ENCODE measurements around the gene ADGRG1.

The ADGRG1 gene

GRCh38 chr16:57658130-57658877 is 29.9 kb downstream of the ADGRG1 start:
- Histone ChIP-seq H3K9ac (ENCODE audit: low read length) (no peak overlapping the region), H3K4me2 (ENCODE audit: low read depth, low read length) (no peak overlapping the region), H3K9me3 (replicated peaks; ENCODE audit: insufficient read depth, low read length) (no peaks in the 10 kb centered on the region)

GRCh38 chr16:57658878-57659674 is 30.6 kb downstream of the ADGRG1 start:
- no peak overlapping the region for H3K27ac ChIP-seq (ENCODE audit: low read length)
- no peaks in the 10 kb centered on the region for H3K36me3 ChIP-seq (replicated peaks; ENCODE audit: insufficient read depth, low read length)
- H3K79me2 ChIP-seq (ENCODE audit: low read length): no peaks in the 10 kb centered on the region
- no peak overlapping the region for H3K9ac ChIP-seq (ENCODE audit: low read length)
- no peak overlapping the region for H2AFZ ChIP-seq (ENCODE audit: low read length)
- no peaks in the 10 kb centered on the region for H4K20me1 ChIP-seq (ENCODE audit: insufficient read depth, low read length)
- no peaks in the 10 kb centered on the region for H3F3A ChIP-seq (ENCODE audit: insufficient read depth, low read length)
- H3K9me2 ChIP-seq (replicated peaks; ENCODE audit: insufficient read depth, low read length): no peaks in the 10 kb centered on the region
- no peak overlapping the region for H3K4me3 ChIP-seq (ENCODE audit: low read length)
- H3K4me1 ChIP-seq (ENCODE audit: low read length): no peaks in the 10 kb centered on the region
- H3K27me3 ChIP-seq (replicated peaks; ENCODE audit: insufficient read depth, low read length): no peaks in the 10 kb centered on the region
- DNase-seq: no peak
- no peaks in the 10 kb centered on the region for H3K9me3 ChIP-seq (replicated peaks; ENCODE audit: insufficient read depth, low read length)
- H3K4me2 ChIP-seq (ENCODE audit: low read depth, low read length): no peak overlapping the region
- no peak for TF ChIP-seq EZH2phosphoT487 (IDR thresholded peaks at IDR 0.05; ENCODE audit: low read length)
- TF ChIP-seq EZH2 (optimal IDR thresholded peaks at IDR 0.05; ENCODE audit: low read depth, low read length): no peak
- TF ChIP-seq CTCF (IDR thresholded peaks at IDR 0.05; ENCODE audit: low read length): no peak

More at GRCh38 chr16:57658130-57658877, 29.9 kb downstream of the ADGRG1 start:
- Histone ChIP-seq H3K27me3 (replicated peaks; ENCODE audit: insufficient read depth, low read length) (no peaks in the 10 kb centered on the region), H3K36me3 (replicated peaks; ENCODE audit: insufficient read depth, low read length) (no peaks in the 10 kb centered on the region), H3K4me1 (ENCODE audit: low read length) (no peaks in the 10 kb centered on the region), H4K20me1 (ENCODE audit: insufficient read depth, low read length) (no peaks in the 10 kb centered on the region), H3K79me2 (ENCODE audit: low read length) (no peaks in the 10 kb centered on the region), H3K9me2 (replicated peaks; ENCODE audit: insufficient read depth, low read length) (no peaks in the 10 kb centered on the region), H3K4me3 (ENCODE audit: low read length) (no peak overlapping the region), H3F3A (ENCODE audit: insufficient read depth, low read length) (no peaks in the 10 kb centered on the region), H2AFZ (ENCODE audit: low read length) (no peak overlapping the region), H3K27ac (ENCODE audit: low read length) (no peak overlapping the region)
- TF ChIP-seq EZH2 (optimal IDR thresholded peaks at IDR 0.05; ENCODE audit: low read depth, low read length): no peak
- no peak for TF ChIP-seq EZH2phosphoT487 (IDR thresholded peaks at IDR 0.05; ENCODE audit: low read length)
- no peak for TF ChIP-seq CTCF (IDR thresholded peaks at IDR 0.05; ENCODE audit: low read length)
- no peak for DNase-seq

- Histone ChIP-seq H3F3A (ENCODE audit: insufficient read depth, low read length) (no peaks in the 10 kb centered on the region), H3K36me3 (replicated peaks; ENCODE audit: insufficient read depth, low read length) (no peaks in the 10 kb centered on the region), H2AFZ (ENCODE audit: low read length) (no peak overlapping the region), H3K9me3 (replicated peaks; ENCODE audit: insufficient read depth, low read length) (no peaks in the 10 kb centered on the region), H3K27ac (ENCODE audit: low read length) (no peak overlapping the region), H3K4me1 (ENCODE audit: low read length) (no peaks in the 10 kb centered on the region), H3K9me2 (replicated peaks; ENCODE audit: insufficient read depth, low read length) (no peaks in the 10 kb centered on the region), H3K79me2 (ENCODE audit: low read length) (no peaks in the 10 kb centered on the region), H3K9ac (ENCODE audit: low read length) (no peak overlapping the region), H4K20me1 (ENCODE audit: insufficient read depth, low read length) (no peaks in the 10 kb centered on the region), H3K4me3 (ENCODE audit: low read length) (no peak overlapping the region), H3K4me2 (ENCODE audit: low read depth, low read length) (no peak overlapping the region), H3K27me3 (replicated peaks; ENCODE audit: insufficient read depth, low read length) (no peaks in the 10 kb centered on the region)
- no peak for TF ChIP-seq EZH2 (optimal IDR thresholded peaks at IDR 0.05; ENCODE audit: low read depth, low read length)
- TF ChIP-seq EZH2phosphoT487 (IDR thresholded peaks at IDR 0.05; ENCODE audit: low read length): no peak
- TF ChIP-seq CTCF (IDR thresholded peaks at IDR 0.05; ENCODE audit: low read length): no peak
- no peak for DNase-seq
These were observed 32.5 kb downstream of the ADGRG1 start for GRCh38 chr16:57660715-57661463.
